ENCODE measurements around the gene DIAPH3.

- TF ChIP-seq CTCF (conservative IDR thresholded peaks at IDR 0.05; ENCODE audit: low read depth, low read length) = no peak
- no peak for TF ChIP-seq EZH2 (IDR thresholded peaks at IDR 0.05; ENCODE audit: borderline replicate concordance, low read depth, low read length, poor library complexity, severe bottlenecking)
These were observed 417.3 kb downstream of the DIAPH3 start for GRCh38 chr13:59746291-59746962.

Measured in A673 (cell line).